NCI-H1105 treated with DMSO at 0.1 percent for 48 hours (cell line): ENCODE data around the gene ABHD10.

Experiments
- DNase-seq: peaks from one replicate; lab custom pipeline; 2025; lab: John Stamatoyannopoulos, UW

The ABHD10 gene

DNA sequence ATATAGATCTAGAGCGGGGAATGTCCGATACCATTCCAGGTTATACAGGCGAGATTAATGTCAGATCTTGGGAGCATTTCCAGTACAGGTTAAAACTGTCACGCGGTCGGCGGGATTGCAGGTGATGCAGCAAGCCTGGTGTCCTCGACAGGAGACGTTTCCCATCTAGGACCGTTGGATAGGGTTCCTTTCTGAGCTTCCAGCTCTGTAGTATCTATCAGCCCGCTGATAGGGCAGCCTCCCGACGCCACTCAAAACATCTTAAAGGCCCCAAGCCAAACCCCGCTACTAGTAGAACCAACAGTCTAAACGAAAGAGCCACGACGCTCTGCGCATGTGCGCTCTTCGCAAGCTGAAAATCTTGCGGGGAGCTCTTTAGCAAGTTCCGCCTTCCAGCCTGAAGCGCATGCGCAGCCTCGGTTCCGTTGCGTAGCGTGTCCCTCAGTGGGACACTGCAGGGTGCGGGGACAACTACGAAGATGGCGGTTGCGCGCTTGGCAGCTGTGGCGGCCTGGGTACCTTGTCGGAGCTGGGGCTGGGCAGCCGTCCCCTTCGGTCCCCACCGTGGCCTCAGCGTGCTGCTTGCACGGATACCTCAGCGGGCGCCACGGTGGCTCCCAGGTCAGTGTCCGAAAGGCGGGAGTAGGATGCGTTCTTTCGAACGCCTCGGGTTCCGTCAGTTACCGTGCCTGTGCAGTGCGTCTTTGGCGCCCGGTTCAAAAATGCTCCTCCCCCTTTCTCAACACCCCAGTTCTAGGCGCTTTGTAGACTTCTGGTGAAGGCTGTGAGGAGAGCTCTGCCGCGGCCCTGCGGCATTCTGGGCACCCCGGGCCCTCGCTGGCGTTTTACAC, at the start of gene ABHD10:
ABHD10 (plus strand) TSS at position 444 of the 851 bp plus-strand sequence; CDS start at position 480, 36 bp downstream.
- DNase-seq = peak; percentile 95

DNA sequence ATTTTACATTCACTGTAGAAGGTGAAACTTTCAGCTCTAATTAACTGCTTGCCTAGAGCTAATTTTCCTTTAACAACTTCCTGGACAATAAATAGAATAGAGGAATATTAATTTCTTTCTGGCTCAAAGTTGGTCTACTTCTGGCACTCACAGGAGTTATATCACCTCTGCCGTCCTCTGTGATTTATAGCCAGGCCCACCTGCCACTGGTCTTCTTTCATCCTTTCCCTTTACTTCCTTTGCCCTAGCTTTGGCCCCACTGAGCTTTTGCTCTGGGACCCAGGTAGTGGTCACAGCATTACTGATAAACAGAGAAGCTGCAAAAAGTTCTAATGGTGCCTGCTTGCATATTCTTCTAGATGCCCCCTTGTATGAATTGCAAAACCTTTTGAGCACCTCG, 49.3 kb upstream of the ABHD10 start:
- DNase-seq = peak; percentile 79

DNA sequence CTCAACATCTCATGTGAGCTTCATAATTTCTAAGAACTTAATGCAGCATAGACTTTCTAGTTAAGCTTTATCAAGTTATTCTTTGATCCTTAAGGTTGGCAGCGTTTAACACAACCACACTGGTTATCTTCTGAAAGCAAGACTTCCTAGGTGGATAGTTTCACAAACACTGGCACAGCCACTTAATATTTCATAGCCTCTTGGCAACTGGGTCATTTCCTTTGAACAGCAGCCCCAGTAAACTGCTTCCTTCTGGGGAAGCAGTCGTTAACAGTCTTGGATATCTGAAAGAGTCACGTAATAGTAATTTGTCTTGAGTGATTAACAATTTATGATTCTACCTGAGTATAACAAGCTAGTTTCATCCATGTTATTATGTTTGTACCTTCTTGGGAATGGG, 45.9 kb upstream of the ABHD10 start:
- DNase-seq = no peak

- no peak for DNase-seq
These were observed 42.5 kb upstream of the ABHD10 start for GRCh38 chr3:111936191-111936841.

DNA sequence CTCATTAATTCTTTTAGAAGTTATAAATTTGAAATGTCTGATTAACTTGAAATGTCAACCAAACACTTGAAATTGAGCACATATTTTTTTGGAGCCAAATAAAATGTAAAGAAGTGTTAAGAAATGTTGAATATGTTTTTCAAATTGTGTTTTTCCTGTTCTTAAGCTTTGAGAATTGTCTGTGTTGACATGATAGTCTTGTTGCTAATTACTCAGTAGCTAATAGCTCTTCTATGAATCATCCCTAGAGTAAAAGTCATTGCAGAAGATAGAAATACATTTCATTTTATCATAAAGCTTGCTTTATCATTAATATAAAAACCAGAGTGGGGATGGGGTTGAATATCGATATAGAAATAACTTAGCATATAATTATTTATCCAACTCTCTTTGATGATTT, 41.9 kb upstream of the ABHD10 start:
- DNase-seq = no peak

DNA sequence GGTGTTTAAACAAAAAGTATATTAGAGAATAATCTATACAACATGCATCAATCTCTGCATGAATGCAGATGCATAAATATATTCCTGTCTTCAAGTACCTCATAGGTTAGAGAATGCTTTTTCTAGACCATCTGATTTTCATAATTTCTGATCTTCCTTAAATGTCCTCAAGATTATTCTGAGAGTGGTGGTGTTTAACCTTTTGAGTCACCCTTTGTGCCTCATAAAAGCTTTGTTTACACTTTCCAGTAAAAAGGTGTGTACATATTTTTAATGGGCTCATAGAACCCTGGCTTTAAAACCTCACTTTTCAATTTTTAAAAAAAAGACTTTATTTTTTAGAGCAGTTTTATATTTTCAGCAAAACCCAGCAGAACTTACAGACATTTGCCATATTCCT, 41.0 kb upstream of the ABHD10 start:
- DNase-seq = no peak

- no peak for DNase-seq
These were observed 39.0 kb upstream of the ABHD10 start for GRCh38 chr3:111939873-111940272.

DNA sequence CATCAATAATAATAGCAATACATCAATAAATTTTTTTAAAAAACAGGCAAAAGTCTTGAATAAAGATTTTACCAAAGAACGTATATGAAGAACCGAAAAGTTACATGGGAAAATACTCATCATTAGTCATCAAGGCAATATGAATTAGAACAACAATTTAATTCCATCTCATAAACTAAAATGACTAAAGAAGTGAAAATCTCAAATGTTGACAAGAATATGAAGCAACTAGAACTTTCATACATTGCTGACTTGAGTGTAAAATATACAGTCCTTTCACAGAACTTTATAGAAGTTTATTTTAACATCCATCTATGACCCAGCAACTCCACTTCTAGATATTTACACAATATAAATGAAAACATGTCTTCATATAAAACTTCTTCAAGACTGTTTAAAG, 35.3 kb upstream of the ABHD10 start:
- DNase-seq = no peak

- DNase-seq = no peak
These were observed 34.5 kb upstream of the ABHD10 start for GRCh38 chr3:111944372-111944771.

DNA sequence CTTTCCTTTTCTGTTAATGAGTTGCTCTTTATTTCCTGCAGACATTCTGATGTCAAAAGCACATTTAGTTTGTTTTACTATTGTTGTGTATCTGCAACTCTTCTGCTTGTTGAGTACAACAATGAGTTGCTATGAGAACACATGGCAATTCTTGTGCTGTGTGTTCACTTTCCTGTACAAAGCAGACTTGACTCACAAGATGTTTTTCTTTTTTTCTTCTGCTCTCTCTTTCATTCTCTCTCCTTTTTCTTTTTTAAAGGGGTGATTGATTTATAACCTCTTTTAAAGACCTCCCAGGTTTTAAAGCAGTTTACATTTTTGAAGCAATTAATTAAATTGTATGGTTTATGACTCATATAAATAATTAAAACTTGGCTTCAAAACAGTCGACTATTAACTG, 31.6 kb upstream of the ABHD10 start:
- DNase-seq = no peak

DNA sequence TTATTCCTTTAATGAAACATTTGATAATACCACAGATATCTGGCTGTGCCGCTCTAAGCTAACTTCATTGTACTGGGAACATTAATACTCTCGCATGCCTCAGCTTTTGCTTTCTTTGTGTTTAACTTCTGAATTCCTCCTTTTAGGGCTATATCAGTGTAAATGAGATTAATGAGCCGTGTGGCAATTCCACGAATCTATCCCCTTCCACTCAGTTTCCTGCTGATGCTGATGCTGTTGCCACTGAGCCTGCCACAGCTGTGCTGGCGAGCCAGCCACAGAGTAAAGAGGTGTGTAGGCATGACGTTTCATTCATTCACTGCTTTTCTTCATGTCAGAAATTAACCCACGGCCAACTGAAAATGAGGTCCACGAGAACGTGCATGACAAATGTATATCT, 30.0 kb upstream of the ABHD10 start:
- DNase-seq = no peak

DNA sequence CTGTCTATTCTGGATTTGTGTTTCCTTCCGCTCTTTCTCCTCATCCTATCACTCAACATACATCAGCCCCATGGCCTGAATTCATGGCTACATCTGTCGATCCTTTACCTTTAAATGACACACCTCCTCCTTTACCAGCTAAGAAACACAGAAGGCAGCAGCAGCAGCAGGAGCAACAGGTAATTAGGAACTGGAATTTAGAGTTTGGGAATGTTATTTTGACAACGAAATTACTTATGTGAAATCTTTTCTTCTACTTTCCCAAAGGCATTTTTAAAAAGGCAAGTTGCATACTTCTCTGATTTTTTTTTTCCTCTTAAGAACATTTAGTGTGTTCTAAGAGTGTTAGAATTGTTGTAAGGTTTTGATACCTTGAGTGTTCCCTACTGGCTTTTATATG, 29.1 kb upstream of the ABHD10 start:
- no peak for DNase-seq

DNA sequence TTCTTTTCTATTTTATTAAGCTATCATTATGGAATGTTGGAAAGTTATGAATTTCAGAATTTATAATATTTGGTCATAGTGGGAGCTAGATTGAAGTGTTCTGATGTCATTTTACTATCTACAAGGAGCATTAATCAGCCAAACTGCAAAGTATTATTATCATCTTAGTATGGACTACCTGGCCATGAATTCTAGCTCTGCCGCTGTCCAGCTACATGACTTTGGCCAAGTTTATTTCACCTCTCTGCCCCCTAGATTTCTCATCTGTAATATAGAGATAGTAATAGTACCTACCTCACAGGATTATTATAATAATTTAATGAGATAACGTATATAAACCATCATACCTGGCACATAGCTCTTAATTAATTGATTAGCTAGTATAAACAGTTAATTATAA, 27.8 kb upstream of the ABHD10 start:
- no peak for DNase-seq

GRCh38 chr3:111952086-111952485, 26.7 kb upstream of the ABHD10 start:
- DNase-seq = no peak

- DNase-seq = no peak
These were observed 25.9 kb upstream of the ABHD10 start for GRCh38 chr3:111952866-111953450.

GRCh38 chr3:111954228-111954990, 24.4 kb upstream of the ABHD10 start:
- DNase-seq = no peak

GRCh38 chr3:111955876-111956275, 22.9 kb upstream of the ABHD10 start:
- DNase-seq = no peak

GRCh38 chr3:111956449-111956848, 22.4 kb upstream of the ABHD10 start:
- no peak for DNase-seq

- peak; percentile 35 for DNase-seq
These were observed 21.7 kb upstream of the ABHD10 start for GRCh38 chr3:111956995-111957734.

DNA sequence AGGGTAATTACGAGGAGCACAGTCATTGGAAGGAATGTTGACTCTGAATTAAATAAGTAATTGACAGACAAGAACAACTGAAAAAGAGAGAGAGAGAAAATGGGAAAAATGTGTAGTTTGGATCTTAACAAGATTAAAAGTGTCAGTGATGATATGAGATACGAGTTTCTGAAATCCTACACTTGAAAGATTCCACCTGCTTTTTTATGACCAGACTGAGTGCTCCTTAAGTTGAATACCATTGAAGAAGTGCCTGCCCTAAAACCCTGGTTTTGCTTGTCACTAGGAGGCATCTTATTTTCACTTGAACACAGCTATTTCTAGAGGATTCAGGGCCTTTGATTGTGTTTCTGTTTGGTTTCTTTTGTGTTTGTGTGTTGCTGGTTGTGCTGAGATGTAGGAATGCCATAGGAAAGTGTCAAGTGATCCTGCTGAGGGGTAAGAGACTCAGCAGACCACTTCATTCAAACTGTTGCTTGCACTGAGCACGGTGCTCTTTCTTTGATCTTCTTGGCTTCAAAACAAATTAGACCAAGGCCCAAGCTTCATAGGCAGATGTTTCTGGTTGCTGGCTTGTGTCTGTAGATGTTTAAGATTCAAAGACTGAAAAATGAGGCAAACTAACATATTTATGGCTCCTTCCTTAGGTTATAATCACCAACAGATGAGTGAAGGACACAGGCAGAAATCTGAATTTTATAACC, 17.2 kb upstream of the ABHD10 start:
- no peak for DNase-seq

- no peak for DNase-seq
These were observed 15.4 kb upstream of the ABHD10 start for GRCh38 chr3:111963424-111963823.
